HepG2 (cell line): Measurements from ENCODE around the gene PRCD. TPM values are rescaled to one million over a fixed set of nuclear protein-coding genes. Genes with fewer than 3 reads are reported as not detected.
A peak's percentile ranks its signal among the peaks of the same experiment; 100 is the strongest.

Source experiments
- FOXP1 ChIP-seq, 2 experiments: fragments of 450-650 bp in 1 of 2; IDR thresholded peaks; 2 replicates each; pipeline ENCODE4 v1.6.1; 2017 to 2018; ENCODE audit warnings: antibody characterized with exemption in 1 of 2
- GLI4 ChIP-seq: sonication (generic); formaldehyde crosslinking; IDR thresholded peaks from 2 replicates; pipeline ENCODE4 v1.5.1; 2020; ENCODE audit warnings: missing genetic modification reagents, mild to moderate bottlenecking, moderate library complexity, borderline replicate concordance
- GRHL1 ChIP-seq: sonication (generic); formaldehyde crosslinking; conservative IDR thresholded peaks from 2 replicates; pipeline ENCODE4 v1.8.0; 2022; ENCODE audit warnings: missing genetic modification reagents
- HMG20B ChIP-seq: conservative IDR thresholded peaks from 2 replicates; pipeline ENCODE4 v1.6.1; 2016; ENCODE audit warnings: missing genetic modification reagents, missing compliant biosample characterization
- HOMEZ ChIP-seq: IDR thresholded peaks from 2 replicates; pipeline ENCODE4 v1.6.1; 2016; ENCODE audit warnings: low read depth
- KLF6 ChIP-seq: IDR thresholded peaks from 2 replicates; pipeline ENCODE4 v1.8.0; 2016; ENCODE audit warnings: missing biosample characterization, missing genetic modification reagents
- MEF2D ChIP-seq: sonication (generic); formaldehyde crosslinking; IDR thresholded peaks from 2 replicates; pipeline ENCODE4 v1.5.1; 2020; ENCODE audit warnings: mild to moderate bottlenecking, missing genetic modification reagents
- NCOA2 ChIP-seq: sonication (generic); formaldehyde crosslinking; IDR thresholded peaks from 2 replicates; pipeline ENCODE4 v1.8.0; 2022; ENCODE audit warnings: inconsistent platforms
- NFE2L1 ChIP-seq: sonication (generic); formaldehyde crosslinking; IDR thresholded peaks from 2 replicates; pipeline ENCODE4 v1.4.0; 2020; ENCODE audit warnings: missing genetic modification reagents, mild to moderate bottlenecking, borderline replicate concordance
- SRSF4 ChIP-seq: fragments of 200-400 bp; formaldehyde crosslinking; IDR thresholded peaks from one replicate; pipeline ENCODE4 v1.6.1; 2018; ENCODE audit warnings: mild to moderate bottlenecking, low read depth, low read length, moderate library complexity; ENCODE audit not compliant: poor library complexity, severe bottlenecking
- SYNCRIP ChIP-seq: fragments of 200-400 bp; formaldehyde crosslinking; IDR thresholded peaks from 2 replicates; pipeline ENCODE4 v1.6.1; 2018; ENCODE audit warnings: mild to moderate bottlenecking, low read depth, low read length; ENCODE audit not compliant: insufficient read depth
- WIZ ChIP-seq: sonication (generic); formaldehyde crosslinking; IDR thresholded peaks from 2 replicates; pipeline ENCODE4 v1.5.1; 2020; ENCODE audit warnings: mild to moderate bottlenecking, missing genetic modification reagents
- ZC3H13 ChIP-seq: sonication (generic); formaldehyde crosslinking; IDR thresholded peaks from 2 replicates; pipeline ENCODE4 v1.8.1; 2023; ENCODE audit warnings: mild to moderate bottlenecking, missing genetic modification reagents, moderate library complexity
- ZGPAT ChIP-seq: IDR thresholded peaks from 2 replicates; pipeline ENCODE4 v1.6.1; 2016; ENCODE audit warnings: mild to moderate bottlenecking
- ZNF121 ChIP-seq: sonication (generic); formaldehyde crosslinking; IDR thresholded peaks from 2 replicates; pipeline ENCODE4 v1.5.0; 2020; ENCODE audit warnings: mild to moderate bottlenecking, missing genetic modification reagents
- ZNF143 ChIP-seq: sonication (generic); formaldehyde crosslinking; IDR thresholded peaks from 2 replicates; pipeline ENCODE4 v1.4.0; 2020; ENCODE audit warnings: missing genetic modification reagents
- ZNF281 ChIP-seq: sonication (generic); formaldehyde crosslinking; IDR thresholded peaks from 2 replicates; pipeline ENCODE4 v1.4.0; 2020; ENCODE audit warnings: missing genetic modification reagents, borderline replicate concordance
- ZNF597 ChIP-seq: sonication (generic); formaldehyde crosslinking; IDR thresholded peaks from 2 replicates; pipeline ENCODE4 v1.5.0; 2020; ENCODE audit warnings: missing genetic modification reagents
- ZNF598 ChIP-seq: sonication (generic); formaldehyde crosslinking; IDR thresholded peaks from 2 replicates; pipeline ENCODE4 v1.5.1; 2020; ENCODE audit warnings: mild to moderate bottlenecking, missing genetic modification reagents, borderline replicate concordance
- polyA plus RNA-seq, 8 experiments: library from polyadenylated mRNA; depleted of rRNA in 3 of 8; stranded (reverse) in 7 of 8; unstranded in 1 of 8; fragments of >200 nt; fragmentation: Illumina TruSeq in 4 of 8; extraction: Trizol in 4 of 8; gene quantifications; 2 replicates each; pipeline versions ENCODE4 v1.2.1 to v1.2.3, GENCODE V29; 2011 to 2016; ENCODE audit warnings: low read depth in 4 of 8, missing spikeins in 1 of 8, mixed read lengths in 1 of 8; ENCODE audit not compliant: insufficient read depth in 1 of 8
- total RNA-seq, 5 experiments: library from RNA; depleted of rRNA; stranded (reverse); fragments of >200 nt; fragmentation: Illumina TruSeq; extraction: Trizol; gene quantifications; 2 replicates each; pipeline ENCODE4 v1.2.3, GENCODE V29; 2016; ENCODE audit warnings: low read depth in 1 of 5

The PRCD gene
- total and polyA plus RNA-seq, 2 of the 13 experiments (the other 11 are each of a cell fraction or from before 2014, with no cell fraction given), result 0.51 TPM; not detected in 1

GRCh38 chr17:76557368-76558197, 17.7 kb downstream of the PRCD start (continued):
- peak; percentile 65 for TF ChIP-seq NCOA2
- TF ChIP-seq ZNF143 (CRISPR knock-in tag), result peak; percentile 99
- no peak for TF ChIP-seq HMG20B (CRISPR knock-in tag)
- 0 out of 2 replicates have a peak, but pooled peaks have one; percentile 32 for TF ChIP-seq ZNF121 (CRISPR knock-in tag)
- TF ChIP-seq ZGPAT (CRISPR knock-in tag), result peak; percentile 95
- no peak for TF ChIP-seq FOXP1 (IDR thresholded peaks at IDR 0.05)
- peak; percentile 8; the same call in 1 of the 2 replicates for TF ChIP-seq FOXP1 (CRISPR knock-in tag; IDR thresholded peaks at IDR 0.05)
- TF ChIP-seq NFE2L1, result peak; percentile 74; the same call in 1 of the 2 replicates
- no peak for TF ChIP-seq WIZ (CRISPR knock-in tag)
- TF ChIP-seq ZNF597 (CRISPR knock-in tag), result no peak
- peak; percentile 67 for TF ChIP-seq MEF2D
- peak; percentile 21; the same call in 1 of the 2 replicates for TF ChIP-seq ZNF281 (CRISPR knock-in tag)
- TF ChIP-seq GRHL1 (CRISPR knock-in tag), result no peak
- peak; percentile 77; the same call in 1 of the 2 replicates for TF ChIP-seq ZC3H13 (CRISPR knock-in tag)
- TF ChIP-seq SYNCRIP, result no peak
- no peak for TF ChIP-seq SRSF4
- TF ChIP-seq HOMEZ (CRISPR knock-in tag), result 0 out of 2 replicates have a peak, but pooled peaks have one; percentile 68
- no peak for TF ChIP-seq GLI4
- TF ChIP-seq ZNF598, result peak; percentile 69
- peak; percentile 90 for TF ChIP-seq KLF6 (CRISPR knock-in tag)
